ENCODE results near the gene B3GNT8. TPM values are rescaled to one million over a fixed set of nuclear protein-coding genes. Genes with fewer than 3 reads are reported as not detected.

The B3GNT8 gene
- total RNA-seq, 3 donors from 2014 or later: 28.8 to 69.4 (median 34.3) TPM

DNA sequence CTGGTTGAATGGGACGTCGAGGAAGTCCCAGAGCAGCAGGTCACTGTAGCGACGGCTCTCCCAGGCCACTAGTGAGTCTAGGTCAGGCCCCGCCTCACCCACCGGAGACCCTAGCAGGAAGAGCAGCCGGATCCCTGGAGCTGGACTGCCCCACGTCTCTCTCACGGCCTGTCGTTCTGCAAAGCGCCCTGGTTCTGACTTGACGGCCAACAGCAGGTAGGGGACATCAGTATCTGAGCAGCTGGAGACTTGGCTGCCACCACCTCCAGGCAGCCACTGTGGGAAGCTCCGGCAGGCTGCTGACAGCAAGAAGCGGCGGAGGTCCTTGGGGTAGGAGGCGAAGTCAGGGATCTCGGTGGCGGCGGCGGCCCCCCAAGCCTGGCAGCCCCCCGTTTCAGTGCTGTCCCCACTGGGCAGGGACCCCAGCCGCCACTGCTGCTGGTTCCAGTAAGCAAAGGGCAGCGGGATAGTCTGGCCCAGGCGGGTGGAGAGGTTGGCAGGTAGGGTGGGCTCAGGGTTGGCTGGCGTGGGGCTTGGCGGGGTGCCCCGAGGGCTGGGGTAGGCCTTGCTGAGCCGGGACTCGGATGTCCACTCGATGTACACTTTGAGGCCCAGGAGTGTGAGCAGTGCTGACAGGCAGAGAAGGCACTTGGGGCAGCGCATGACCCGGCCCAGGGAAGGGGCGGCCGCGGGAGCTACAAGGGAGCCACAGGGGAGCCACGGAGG is 895 bp downstream of the B3GNT8 start:
- no peaks in the 10 kb centered on the region for H3K36me3 ChIP-seq (ENCODE audit: low read depth)
- intact Hi-C loops (cut with DNase I, micrococcal nuclease): no loop called here
- ATAC-seq: peak; percentile 25

DNA sequence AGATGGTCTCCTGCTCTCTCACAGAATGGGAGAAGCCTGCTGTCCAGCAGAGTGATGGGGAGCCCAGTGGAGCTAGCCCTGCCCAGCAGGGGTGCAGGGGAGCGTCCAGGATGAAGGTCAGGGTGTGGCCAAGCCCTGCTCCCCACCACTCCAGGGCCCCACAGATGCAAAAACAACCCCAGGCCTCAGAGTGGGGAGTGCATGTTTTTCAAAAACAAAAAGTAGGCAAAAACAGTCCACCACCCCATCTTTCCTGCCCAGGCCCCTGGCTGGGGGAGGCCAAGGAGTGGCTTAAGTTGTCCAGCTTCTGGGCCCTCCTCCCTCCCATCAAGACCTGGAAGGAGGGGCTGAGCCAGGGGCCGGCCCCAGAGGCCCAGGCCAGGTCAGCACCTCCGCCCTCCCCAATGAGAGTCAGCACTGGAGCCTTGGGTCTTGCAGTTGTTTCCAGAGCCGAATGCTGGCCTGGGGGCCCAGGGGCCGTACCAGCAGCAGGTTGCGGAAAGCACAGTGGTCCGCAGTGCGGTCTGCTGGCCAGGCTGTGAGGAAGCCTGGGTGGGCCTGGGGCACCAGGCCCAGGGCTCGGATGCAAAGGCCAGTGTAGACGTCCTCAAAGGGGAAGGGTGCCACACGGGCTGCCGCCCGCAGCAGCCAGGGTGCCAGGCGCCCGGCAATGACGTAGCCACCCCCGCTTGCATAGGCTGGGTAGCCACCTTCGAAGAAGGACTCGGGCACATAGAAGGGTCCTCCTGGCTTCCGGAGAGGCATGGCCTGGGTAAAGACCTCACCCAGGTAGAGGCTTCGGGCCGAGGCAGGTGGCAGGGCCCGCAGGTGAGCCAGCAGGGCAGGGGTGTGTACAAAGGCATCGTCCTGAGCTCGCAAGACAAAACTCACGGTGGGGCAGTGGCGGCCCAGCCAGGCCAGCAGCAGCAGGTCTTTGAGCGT is 1.7 kb downstream of the B3GNT8 start:
- Histone ChIP-seq H3K36me3 (ENCODE audit: low read depth) (no peaks in the 10 kb centered on the region), H3K4me1 (ENCODE audit: low read depth) (peaks cover 19% of the 10 kb centered on the region), H3K4me3 (no peak overlapping the region), H3K9me3 (no peaks in the 10 kb centered on the region)
- TF ChIP-seq, protein P1, sequence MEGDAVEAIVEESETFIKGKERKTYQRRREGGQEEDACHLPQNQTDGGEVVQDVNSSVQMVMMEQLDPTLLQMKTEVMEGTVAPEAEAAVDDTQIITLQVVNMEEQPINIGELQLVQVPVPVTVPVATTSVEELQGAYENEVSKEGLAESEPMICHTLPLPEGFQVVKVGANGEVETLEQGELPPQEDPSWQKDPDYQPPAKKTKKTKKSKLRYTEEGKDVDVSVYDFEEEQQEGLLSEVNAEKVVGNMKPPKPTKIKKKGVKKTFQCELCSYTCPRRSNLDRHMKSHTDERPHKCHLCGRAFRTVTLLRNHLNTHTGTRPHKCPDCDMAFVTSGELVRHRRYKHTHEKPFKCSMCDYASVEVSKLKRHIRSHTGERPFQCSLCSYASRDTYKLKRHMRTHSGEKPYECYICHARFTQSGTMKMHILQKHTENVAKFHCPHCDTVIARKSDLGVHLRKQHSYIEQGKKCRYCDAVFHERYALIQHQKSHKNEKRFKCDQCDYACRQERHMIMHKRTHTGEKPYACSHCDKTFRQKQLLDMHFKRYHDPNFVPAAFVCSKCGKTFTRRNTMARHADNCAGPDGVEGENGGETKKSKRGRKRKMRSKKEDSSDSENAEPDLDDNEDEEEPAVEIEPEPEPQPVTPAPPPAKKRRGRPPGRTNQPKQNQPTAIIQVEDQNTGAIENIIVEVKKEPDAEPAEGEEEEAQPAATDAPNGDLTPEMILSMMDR (IDR thresholded peaks at IDR 0.05): no peak
- intact Hi-C loops (cut with DNase I, micrococcal nuclease): no loop called here
- ATAC-seq (peak; percentile 0), DNase-seq (peak in 2 of 3 donors; percentile 55 to 59)

More for the DNA sequence above, 895 bp downstream of the B3GNT8 start:
- Histone ChIP-seq H3K9me3 (no peaks in the 10 kb centered on the region), H3K4me3 (peak overlapping the region; percentile 34), H3K4me1 (ENCODE audit: low read depth) (peaks cover 15% of the 10 kb centered on the region)
- TF ChIP-seq, protein P1 (IDR thresholded peaks at IDR 0.05): no peak
- DNase-seq: peak in 2 of 3 donors; percentile 63 to 66

DNA sequence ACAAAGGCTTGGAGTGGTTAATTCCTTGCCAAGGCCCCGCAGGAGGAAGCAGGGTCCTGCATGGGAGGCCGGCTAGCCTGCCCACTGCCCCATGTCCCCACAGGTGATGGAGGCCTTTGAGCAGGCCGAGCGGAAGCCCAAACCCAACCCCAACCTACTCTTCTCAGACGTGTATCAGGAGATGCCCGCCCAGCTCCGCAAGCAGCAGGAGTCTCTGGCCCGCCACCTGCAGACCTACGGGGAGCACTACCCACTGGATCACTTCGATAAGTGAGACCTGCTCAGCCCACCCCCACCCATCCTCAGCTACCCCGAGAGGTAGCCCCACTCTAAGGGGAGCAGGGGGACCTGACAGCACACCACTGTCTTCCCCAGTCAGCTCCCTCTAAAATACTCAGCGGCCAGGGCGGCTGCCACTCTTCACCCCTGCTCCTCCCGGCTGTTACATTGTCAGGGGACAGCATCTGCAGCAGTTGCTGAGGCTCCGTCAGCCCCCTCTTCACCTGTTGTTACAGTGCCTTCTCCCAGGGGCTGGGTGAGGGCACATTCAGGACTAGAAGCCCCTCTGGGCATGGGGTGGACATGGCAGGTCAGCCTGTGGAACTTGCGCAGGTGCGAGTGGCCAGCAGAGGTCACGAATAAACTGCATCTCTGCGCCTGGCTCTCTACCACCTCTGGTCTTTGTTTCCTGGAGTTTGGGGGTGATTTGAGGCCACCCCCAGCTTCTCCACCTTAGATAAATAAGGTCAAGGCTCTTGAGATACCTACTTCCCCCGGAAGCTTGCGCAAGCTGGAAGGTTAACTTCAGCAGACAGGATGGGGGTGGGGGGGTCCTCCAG is 2.6 kb downstream of the B3GNT8 start:
- Histone ChIP-seq H3K36me3 (ENCODE audit: low read depth) (no peaks in the 10 kb centered on the region), H3K4me1 (ENCODE audit: low read depth) (peaks cover 19% of the 10 kb centered on the region), H3K9me3 (no peaks in the 10 kb centered on the region), H3K4me3 (no peak overlapping the region)
- intact Hi-C loops (cut with DNase I, micrococcal nuclease): no loop called here
- DNase-seq: no peak
- no peak for ATAC-seq
- TF ChIP-seq, protein P1 (IDR thresholded peaks at IDR 0.05): no peak

DNA sequence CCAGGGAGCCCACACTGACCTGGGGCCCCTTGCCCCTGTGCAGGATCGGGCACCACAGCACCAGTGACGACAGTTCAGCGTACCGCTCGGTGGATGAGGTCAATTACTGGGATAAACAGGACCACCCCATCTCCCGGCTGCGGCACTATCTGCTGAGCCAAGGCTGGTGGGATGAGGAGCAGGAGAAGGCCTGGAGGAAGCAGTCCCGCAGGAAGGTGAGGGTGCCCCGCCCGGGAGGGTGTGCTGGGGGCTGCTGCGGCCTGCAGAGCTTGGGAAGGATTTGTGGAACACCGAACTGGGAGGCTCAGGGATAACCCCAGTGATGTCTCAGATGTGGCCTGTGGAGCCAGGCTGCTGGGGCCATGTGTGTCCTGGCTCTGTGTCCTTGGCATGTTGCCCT is 4.2 kb downstream of the B3GNT8 start:
- no peak overlapping the region for H3K4me3 ChIP-seq
- H3K4me1 ChIP-seq (ENCODE audit: low read depth): peaks cover 14% of the 10 kb centered on the region
- TF ChIP-seq, protein P1 (IDR thresholded peaks at IDR 0.05): no peak
- DNase-seq (no peak), ATAC-seq (no peak)
- intact Hi-C loops (cut with DNase I, micrococcal nuclease): no loop called here
- H3K36me3 ChIP-seq (ENCODE audit: low read depth): peaks cover 6% of the 10 kb centered on the region
- no peaks in the 10 kb centered on the region for H3K9me3 ChIP-seq

DNA sequence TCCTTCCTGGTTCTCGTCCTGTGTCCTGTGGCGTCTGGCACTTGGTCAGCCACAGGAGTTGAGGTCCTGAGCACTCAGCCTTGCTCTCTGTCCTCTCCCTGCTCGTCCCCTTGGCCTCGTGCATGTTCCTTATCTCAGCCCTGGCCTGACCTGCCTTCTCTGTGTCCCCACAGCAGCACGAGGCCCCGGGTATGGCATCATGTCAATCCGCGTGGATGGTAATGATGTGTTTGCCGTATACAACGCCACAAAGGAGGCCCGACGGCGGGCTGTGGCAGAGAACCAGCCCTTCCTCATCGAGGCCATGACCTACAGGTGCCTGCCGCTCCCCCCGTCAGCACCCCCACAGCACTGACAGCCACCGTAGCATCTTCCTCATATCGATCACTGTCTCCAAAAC is 4.7 kb downstream of the B3GNT8 start:
- ATAC-seq: no peak
- DNase-seq: no peak
- TF ChIP-seq, protein P1 (IDR thresholded peaks at IDR 0.05): no peak
- intact Hi-C loops (cut with DNase I, micrococcal nuclease): no loop called here
- no peaks in the 10 kb centered on the region for H3K9me3 ChIP-seq
- H3K4me1 ChIP-seq (ENCODE audit: low read depth): peaks cover 14% of the 10 kb centered on the region
- peaks cover 6% of the 10 kb centered on the region for H3K36me3 ChIP-seq (ENCODE audit: low read depth)
- H3K4me3 ChIP-seq: no peak overlapping the region
